ENCODE measurements around the gene GCLC. TPM values are rescaled to one million over a fixed set of nuclear protein-coding genes. Genes with fewer than 3 reads are reported as not detected.

The GCLC gene
- total and polyA plus RNA-seq, 2 experiments from 2014 or later = 16.9 to 40.3 TPM

- H3K36me3 Mint-ChIP-seq (ENCODE audit: low read depth) = no peaks in the 10 kb centered on the region; the same call in 2 of the 3 replicates
Measured at GRCh38 chr6:53458105-53458866, 86.6 kb downstream of the GCLC start.

More at GRCh38 chr6:53458105-53458866, 86.6 kb downstream of the GCLC start:
- Mint-ChIP-seq H3K27me3 (ENCODE audit: insufficient read depth, low read depth, poor library complexity) (no peaks in the 10 kb centered on the region), H3K9me3 (peaks cover 10% of the 10 kb centered on the region; the same call in 2 of the 3 replicates), H3K27ac (no peak overlapping the region), H3K4me1 (peaks cover 5% of the 10 kb centered on the region), H3K4me3 (no peak overlapping the region)
- DNase-seq (ENCODE audit: low spot score) = peak; percentile 4
- TF ChIP-seq ZNF331 (CRISPR knock-in tag; IDR thresholded peaks at IDR 0.05; ENCODE audit: low read depth) (no peak), ZNF462 (CRISPR knock-in tag; IDR thresholded peaks at IDR 0.05) (no peak), NANOG (IDR thresholded peaks at IDR 0.05; ENCODE audit: borderline replicate concordance) (no peak), EZH2 (IDR thresholded peaks at IDR 0.05; ENCODE audit: low read depth, unreplicated experiment) (no peak), EZH2phosphoT487 (IDR thresholded peaks at IDR 0.05; ENCODE audit: unreplicated experiment) (no peak), ZNF114 (CRISPR knock-in tag; IDR thresholded peaks at IDR 0.05) (no peak), CREB1 (CRISPR knock-in tag; IDR thresholded peaks at IDR 0.05; ENCODE audit: low read depth) (no peak), REST (IDR thresholded peaks at IDR 0.05; ENCODE audit: unreplicated experiment) (no peak), JUNB (IDR thresholded peaks at IDR 0.05; ENCODE audit: unreplicated experiment) (no peak), STAT1 (IDR thresholded peaks at IDR 0.05; ENCODE audit: unreplicated experiment) (no peak), ETS1 (IDR thresholded peaks at IDR 0.05) (no peak), POLR2AphosphoS5 (IDR thresholded peaks at IDR 0.05; ENCODE audit: low read depth) (no peak)
- TF ChIP-seq, protein P1, sequence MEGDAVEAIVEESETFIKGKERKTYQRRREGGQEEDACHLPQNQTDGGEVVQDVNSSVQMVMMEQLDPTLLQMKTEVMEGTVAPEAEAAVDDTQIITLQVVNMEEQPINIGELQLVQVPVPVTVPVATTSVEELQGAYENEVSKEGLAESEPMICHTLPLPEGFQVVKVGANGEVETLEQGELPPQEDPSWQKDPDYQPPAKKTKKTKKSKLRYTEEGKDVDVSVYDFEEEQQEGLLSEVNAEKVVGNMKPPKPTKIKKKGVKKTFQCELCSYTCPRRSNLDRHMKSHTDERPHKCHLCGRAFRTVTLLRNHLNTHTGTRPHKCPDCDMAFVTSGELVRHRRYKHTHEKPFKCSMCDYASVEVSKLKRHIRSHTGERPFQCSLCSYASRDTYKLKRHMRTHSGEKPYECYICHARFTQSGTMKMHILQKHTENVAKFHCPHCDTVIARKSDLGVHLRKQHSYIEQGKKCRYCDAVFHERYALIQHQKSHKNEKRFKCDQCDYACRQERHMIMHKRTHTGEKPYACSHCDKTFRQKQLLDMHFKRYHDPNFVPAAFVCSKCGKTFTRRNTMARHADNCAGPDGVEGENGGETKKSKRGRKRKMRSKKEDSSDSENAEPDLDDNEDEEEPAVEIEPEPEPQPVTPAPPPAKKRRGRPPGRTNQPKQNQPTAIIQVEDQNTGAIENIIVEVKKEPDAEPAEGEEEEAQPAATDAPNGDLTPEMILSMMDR (conservative IDR thresholded peaks at IDR 0.05; ENCODE audit: low read depth in 2 of 2) = no peak
- Histone ChIP-seq H2AFZ (peak overlapping the region; percentile 76; the same call in 1 of the 2 replicates), H3K4me1 (ENCODE audit: insufficient read depth) (no peaks in the 10 kb centered on the region), H4K20me1 (replicated peaks; ENCODE audit: insufficient read depth) (no peaks in the 10 kb centered on the region), H3K4me3 (no peak overlapping the region), H3K79me2 (replicated peaks; ENCODE audit: insufficient read depth) (no peaks in the 10 kb centered on the region), H3K27me3 (ENCODE audit: insufficient read depth) (no peaks in the 10 kb centered on the region), H3K9me2 (ENCODE audit: insufficient read depth) (0 out of 2 replicates have a peak, but pooled peaks cover 3% of the 10 kb centered on the region), H3K36me3 (ENCODE audit: insufficient read depth) (no peaks in the 10 kb centered on the region), H3F3A (replicated peaks; ENCODE audit: low read depth) (no peaks in the 10 kb centered on the region), H3K4me2 (no peak overlapping the region), H3K27ac (ENCODE audit: low read depth) (no peak overlapping the region)
- ATAC-seq = peak; percentile 29; the same call in 2 of the 3 replicates
